HEK293 (cell line): ENCODE data around the gene DCBLD2.

Experiments
- CTCF ChIA-PET: fragments of 350-600 bp; formaldehyde crosslinking; extraction: SDS; loops from one replicate; lab custom pipeline; 2021; ENCODE audit warnings: antibody characterized with exemption; lab: Yijun Ruan, JAX
- POLR2A ChIA-PET: fragments of 300-600 bp; formaldehyde crosslinking; extraction: SDS; loops from one replicate; lab custom pipeline; 2020; ENCODE audit warnings: antibody characterized with exemption, inconsistent platforms; lab: Yijun Ruan, JAX
- H3K27ac ChIP-seq: fragments of 200-500 bp; sonication (Bioruptor generic); 2 replicates; pipeline ENCODE4 v1.5.1; 2014; ENCODE audit warnings: low read depth, low read length, control low read depth, inconsistent platforms; ENCODE audit errors: extremely low read depth
- H3K36me3 ChIP-seq, 2 experiments: fragments of 200-500 bp in 1 of 2; sonication (Bioruptor generic) in 1 of 2; 1 replicate in 1 of 2; 2 replicates in 1 of 2; pipeline ENCODE4 v1.5.1; 2014 to 2017; ENCODE audit warnings: inconsistent platforms in 2 of 2, low read length in 2 of 2; ENCODE audit not compliant: control insufficient read depth in 2 of 2, insufficient read depth in 1 of 2
- H3K4me1 ChIP-seq: fragments of 200-500 bp; sonication (Bioruptor generic); 2 replicates; pipeline ENCODE4 v1.5.1; 2014; ENCODE audit warnings: mild to moderate bottlenecking, low read length, inconsistent platforms; ENCODE audit not compliant: control insufficient read depth, insufficient read depth
- H3K4me3 ChIP-seq: 2 replicates; pipeline ENCODE4 v1.5.1; 2011; ENCODE audit warnings: low read depth, mild to moderate bottlenecking, control low read depth, low read length, moderate library complexity
- H3K9me3 ChIP-seq: fragments of 200-500 bp; sonication (Bioruptor generic); 2 replicates; pipeline ENCODE4 v1.5.1; 2014; ENCODE audit warnings: low read depth, low read length, inconsistent platforms; ENCODE audit not compliant: control insufficient read depth, insufficient read depth
- BCL11A ChIP-seq: fragments of 450-650 bp; formaldehyde crosslinking; IDR thresholded peaks from 2 replicates; pipeline ENCODE4 v1.5.1; 2016; ENCODE audit warnings: low read depth, missing biosample characterization, missing genetic modification characterization
- BCL6B ChIP-seq: fragments of 450-650 bp; formaldehyde crosslinking; IDR thresholded peaks from 2 replicates; pipeline ENCODE4 v1.5.1; 2017; ENCODE audit warnings: missing biosample characterization, missing genetic modification characterization
- HOXC10 ChIP-seq: sonication (generic); formaldehyde crosslinking; IDR thresholded peaks from 2 replicates; pipeline ENCODE4 v1.8.1; 2023; ENCODE audit warnings: mild to moderate bottlenecking, missing genetic modification reagents
- PRDM2 ChIP-seq: fragments of 450-650 bp; formaldehyde crosslinking; IDR thresholded peaks from 2 replicates; pipeline ENCODE4 v1.5.1; 2016; ENCODE audit warnings: missing biosample characterization, missing genetic modification characterization, borderline replicate concordance
- ZBTB1 ChIP-seq: fragments of 450-650 bp; formaldehyde crosslinking; IDR thresholded peaks from 2 replicates; pipeline ENCODE4 v1.5.1; 2016; ENCODE audit warnings: missing biosample characterization, missing genetic modification characterization
- ZBTB20 ChIP-seq: fragments of 450-650 bp; formaldehyde crosslinking; IDR thresholded peaks from 2 replicates; pipeline ENCODE4 v1.5.1; 2016; ENCODE audit warnings: missing biosample characterization, missing genetic modification characterization
- ZNF266 ChIP-seq: fragments of 450-650 bp; formaldehyde crosslinking; IDR thresholded peaks from 2 replicates; pipeline ENCODE4 v1.5.1; 2016; ENCODE audit warnings: missing biosample characterization, missing genetic modification characterization, low read depth
- ZNF274 ChIP-seq, 2 experiments: fragments of 200-500 bp in 1 of 2; fragments of 450-650 bp in 1 of 2; sonication (Bioruptor generic) in 1 of 2; formaldehyde crosslinking in 1 of 2; IDR thresholded peaks; 2 replicates each; pipeline versions ENCODE4 v1.5.1 to v1.6.1; 2014 to 2016; ENCODE audit warnings: borderline replicate concordance in 1 of 2, inconsistent platforms in 1 of 2, low read length in 1 of 2, missing biosample characterization in 1 of 2, missing genetic modification characterization in 1 of 2
- ZNF324 ChIP-seq: fragments of 450-650 bp; formaldehyde crosslinking; IDR thresholded peaks from 2 replicates; pipeline ENCODE4 v1.5.1; 2016; ENCODE audit warnings: missing biosample characterization, missing genetic modification characterization
- ZNF404 ChIP-seq: fragments of 450-650 bp; formaldehyde crosslinking; IDR thresholded peaks from 2 replicates; pipeline ENCODE4 v1.5.1; 2017; ENCODE audit warnings: missing biosample characterization, missing genetic modification characterization
- ZNF423 ChIP-seq: fragments of 450-650 bp; formaldehyde crosslinking; IDR thresholded peaks from 2 replicates; pipeline ENCODE4 v1.5.1; 2016; ENCODE audit warnings: missing biosample characterization, missing genetic modification characterization
- ZNF433 ChIP-seq: fragments of 450-650 bp; formaldehyde crosslinking; IDR thresholded peaks from 2 replicates; pipeline ENCODE4 v1.5.1; 2016; ENCODE audit warnings: missing biosample characterization, missing genetic modification characterization, low read depth
- ZNF501 ChIP-seq: fragments of 450-650 bp; formaldehyde crosslinking; IDR thresholded peaks from 2 replicates; pipeline ENCODE4 v1.5.1; 2016; ENCODE audit warnings: missing biosample characterization, missing genetic modification characterization
- ZNF658 ChIP-seq: fragments of 450-650 bp; formaldehyde crosslinking; IDR thresholded peaks from 2 replicates; pipeline ENCODE4; 2016; ENCODE audit warnings: missing biosample characterization, missing genetic modification characterization
- ZNF791 ChIP-seq: fragments of 450-650 bp; formaldehyde crosslinking; IDR thresholded peaks from 2 replicates; pipeline ENCODE4 v1.5.1; 2016; ENCODE audit warnings: missing biosample characterization, missing genetic modification characterization
- ZSCAN30 ChIP-seq: fragments of 450-650 bp; IDR thresholded peaks from 2 replicates; pipeline ENCODE4 v1.5.1; 2018; ENCODE audit warnings: missing biosample characterization, mild to moderate bottlenecking, missing genetic modification characterization, moderate library complexity
- TF ChIP-seq, protein P1 (sequence below): fragments of 450-650 bp; formaldehyde crosslinking; IDR thresholded peaks from 2 replicates; pipeline ENCODE4 v1.5.1; 2016; ENCODE audit warnings: missing biosample characterization, missing genetic modification characterization
- TF ChIP-seq, protein P2 (sequence below): fragments of 450-650 bp; formaldehyde crosslinking; IDR thresholded peaks from 2 replicates; pipeline ENCODE4 v1.5.1; 2016; ENCODE audit warnings: missing biosample characterization, missing genetic modification characterization
- TF ChIP-seq, protein P3 (sequence below): fragments of 450-650 bp; formaldehyde crosslinking; IDR thresholded peaks from 2 replicates; pipeline ENCODE4 v1.5.1; 2016; ENCODE audit warnings: missing biosample characterization, missing genetic modification characterization
- TF ChIP-seq, protein P4 (sequence below): fragments of 450-650 bp; formaldehyde crosslinking; IDR thresholded peaks from 2 replicates; pipeline ENCODE4 v1.5.1; 2016; ENCODE audit warnings: missing biosample characterization, missing genetic modification characterization
- TF ChIP-seq, protein P5 (sequence below): fragments of 450-650 bp; formaldehyde crosslinking; optimal IDR thresholded peaks from 2 replicates; pipeline ENCODE3; 2016; ENCODE audit warnings: missing biosample characterization, mild to moderate bottlenecking, missing genetic modification characterization

Gene DCBLD2

DNA sequence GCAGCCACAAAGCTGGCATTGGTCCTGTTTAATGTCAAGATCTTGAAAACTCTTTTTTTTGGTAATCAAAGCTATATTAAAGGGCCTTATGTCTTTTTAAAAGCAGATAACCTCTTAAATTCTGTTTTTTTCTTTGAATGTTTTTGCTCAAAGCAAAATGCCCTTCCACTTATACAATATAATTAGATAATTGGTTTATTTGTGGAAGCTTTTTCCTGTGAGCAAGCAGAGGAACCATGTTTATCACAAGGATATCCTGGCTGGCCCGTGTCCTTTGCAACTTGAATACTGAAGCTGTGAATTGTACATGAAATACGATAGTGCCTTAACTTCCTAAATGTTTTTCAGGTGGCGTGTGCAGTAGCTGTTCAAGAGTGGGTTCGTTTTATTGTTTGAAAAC is 135.8 kb downstream of the DCBLD2 start:
- ChIA-PET POLR2A (no interaction called here), CTCF (interaction anchor here (0.6 kb wide), 1 partner anchor 51 kb away, joined by 3 read pairs; no protein-coding TSS in a partner anchor)
- Histone ChIP-seq H3K4me3 (no peak overlapping the region), H3K4me1 (peaks cover 3% of the 10 kb centered on the region; the same call in 1 of the 2 replicates), H3K27ac (no peak overlapping the region), H3K9me3 (no peaks in the 10 kb centered on the region), H3K36me3 (no peaks in the 10 kb centered on the region)
- TF ChIP-seq BCL11A (tag by site-specific recombination) (no peak), ZNF791 (tag by site-specific recombination) (no peak), ZNF324 (tag by site-specific recombination) (no peak), ZNF274 (IDR thresholded peaks at IDR 0.05; ENCODE audit: low read length) (no peak), ZNF274 (tag by site-specific recombination; IDR thresholded peaks at IDR 0.05; ENCODE audit: borderline replicate concordance) (no peak), ZSCAN30 (tag by site-specific recombination) (no peak)

GRCh38 chr3:98764472-98764884 is 137.0 kb downstream of the DCBLD2 start:
- ChIA-PET CTCF (interaction anchor here (0.7 kb wide), 1 partner anchor 83 kb away, joined by 3 read pairs; no protein-coding TSS in a partner anchor), POLR2A (no interaction called here)
- peaks cover 3% of the 10 kb centered on the region; the same call in 1 of the 2 replicates for H3K4me1 ChIP-seq
- H3K4me3 ChIP-seq, result no peak overlapping the region
- no peak overlapping the region for H3K27ac ChIP-seq
- no peaks in the 10 kb centered on the region for H3K9me3 ChIP-seq
- no peak for TF ChIP-seq ZNF501
- TF ChIP-seq, protein P1, sequence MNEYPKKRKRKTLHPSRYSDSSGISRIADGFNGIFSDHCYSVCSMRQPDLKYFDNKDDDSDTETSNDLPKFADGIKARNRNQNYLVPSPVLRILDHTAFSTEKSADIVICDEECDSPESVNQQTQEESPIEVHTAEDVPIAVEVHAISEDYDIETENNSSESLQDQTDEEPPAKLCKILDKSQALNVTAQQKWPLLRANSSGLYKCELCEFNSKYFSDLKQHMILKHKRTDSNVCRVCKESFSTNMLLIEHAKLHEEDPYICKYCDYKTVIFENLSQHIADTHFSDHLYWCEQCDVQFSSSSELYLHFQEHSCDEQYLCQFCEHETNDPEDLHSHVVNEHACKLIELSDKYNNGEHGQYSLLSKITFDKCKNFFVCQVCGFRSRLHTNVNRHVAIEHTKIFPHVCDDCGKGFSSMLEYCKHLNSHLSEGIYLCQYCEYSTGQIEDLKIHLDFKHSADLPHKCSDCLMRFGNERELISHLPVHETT, result no peak
- TF ChIP-seq, protein P2, sequence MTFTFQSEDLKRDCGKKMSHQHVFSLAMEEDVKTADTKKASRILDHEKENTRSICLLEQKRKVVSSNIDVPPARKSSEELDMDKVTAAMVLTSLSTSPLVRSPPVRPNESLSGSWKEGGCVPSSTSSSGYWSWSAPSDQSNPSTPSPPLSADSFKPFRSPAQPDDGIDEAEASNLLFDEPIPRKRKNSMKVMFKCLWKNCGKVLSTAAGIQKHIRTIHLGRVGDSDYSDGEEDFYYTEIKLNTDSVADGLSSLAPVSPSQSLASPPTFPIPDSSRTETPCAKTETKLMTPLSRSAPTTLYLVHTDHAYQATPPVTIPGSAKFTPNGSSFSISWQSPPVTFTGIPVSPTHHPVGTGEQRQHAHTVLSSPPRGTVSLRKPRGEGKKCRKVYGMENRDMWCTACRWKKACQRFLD (tag by site-specific recombination), result no peak
- no peak for TF ChIP-seq ZNF266
- TF ChIP-seq ZNF658 (tag by site-specific recombination), result no peak
- TF ChIP-seq, protein P3, sequence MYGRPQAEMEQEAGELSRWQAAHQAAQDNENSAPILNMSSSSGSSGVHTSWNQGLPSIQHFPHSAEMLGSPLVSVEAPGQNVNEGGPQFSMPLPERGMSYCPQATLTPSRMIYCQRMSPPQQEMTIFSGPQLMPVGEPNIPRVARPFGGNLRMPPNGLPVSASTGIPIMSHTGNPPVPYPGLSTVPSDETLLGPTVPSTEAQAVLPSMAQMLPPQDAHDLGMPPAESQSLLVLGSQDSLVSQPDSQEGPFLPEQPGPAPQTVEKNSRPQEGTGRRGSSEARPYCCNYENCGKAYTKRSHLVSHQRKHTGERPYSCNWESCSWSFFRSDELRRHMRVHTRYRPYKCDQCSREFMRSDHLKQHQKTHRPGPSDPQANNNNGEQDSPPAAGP (tag by site-specific recombination), result no peak
- no peak for TF ChIP-seq ZBTB20 (tag by site-specific recombination)
- TF ChIP-seq ZNF423 (tag by site-specific recombination), result no peak
- no peak for TF ChIP-seq ZNF404 (tag by site-specific recombination)
- TF ChIP-seq ZNF433 (tag by site-specific recombination), result no peak
- no peak for TF ChIP-seq BCL6B
- TF ChIP-seq PRDM2 (tag by site-specific recombination), result no peak
- TF ChIP-seq, protein P4, sequence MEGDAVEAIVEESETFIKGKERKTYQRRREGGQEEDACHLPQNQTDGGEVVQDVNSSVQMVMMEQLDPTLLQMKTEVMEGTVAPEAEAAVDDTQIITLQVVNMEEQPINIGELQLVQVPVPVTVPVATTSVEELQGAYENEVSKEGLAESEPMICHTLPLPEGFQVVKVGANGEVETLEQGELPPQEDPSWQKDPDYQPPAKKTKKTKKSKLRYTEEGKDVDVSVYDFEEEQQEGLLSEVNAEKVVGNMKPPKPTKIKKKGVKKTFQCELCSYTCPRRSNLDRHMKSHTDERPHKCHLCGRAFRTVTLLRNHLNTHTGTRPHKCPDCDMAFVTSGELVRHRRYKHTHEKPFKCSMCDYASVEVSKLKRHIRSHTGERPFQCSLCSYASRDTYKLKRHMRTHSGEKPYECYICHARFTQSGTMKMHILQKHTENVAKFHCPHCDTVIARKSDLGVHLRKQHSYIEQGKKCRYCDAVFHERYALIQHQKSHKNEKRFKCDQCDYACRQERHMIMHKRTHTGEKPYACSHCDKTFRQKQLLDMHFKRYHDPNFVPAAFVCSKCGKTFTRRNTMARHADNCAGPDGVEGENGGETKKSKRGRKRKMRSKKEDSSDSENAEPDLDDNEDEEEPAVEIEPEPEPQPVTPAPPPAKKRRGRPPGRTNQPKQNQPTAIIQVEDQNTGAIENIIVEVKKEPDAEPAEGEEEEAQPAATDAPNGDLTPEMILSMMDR (tag by site-specific recombination), result no peak
- TF ChIP-seq ZBTB1 (tag by site-specific recombination), result no peak
- TF ChIP-seq, protein P5, sequence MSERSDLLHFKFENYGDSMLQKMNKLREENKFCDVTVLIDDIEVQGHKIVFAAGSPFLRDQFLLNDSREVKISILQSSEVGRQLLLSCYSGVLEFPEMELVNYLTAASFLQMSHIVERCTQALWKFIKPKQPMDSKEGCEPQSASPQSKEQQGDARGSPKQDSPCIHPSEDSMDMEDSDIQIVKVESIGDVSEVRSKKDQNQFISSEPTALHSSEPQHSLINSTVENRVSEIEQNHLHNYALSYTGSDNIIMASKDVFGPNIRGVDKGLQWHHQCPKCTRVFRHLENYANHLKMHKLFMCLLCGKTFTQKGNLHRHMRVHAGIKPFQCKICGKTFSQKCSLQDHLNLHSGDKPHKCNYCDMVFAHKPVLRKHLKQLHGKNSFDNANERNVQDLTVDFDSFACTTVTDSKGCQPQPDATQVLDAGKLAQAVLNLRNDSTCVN (tag by site-specific recombination), result no peak
- no peak for TF ChIP-seq HOXC10 (CRISPR knock-in tag)
- H3K36me3 ChIP-seq, result no peaks in the 10 kb centered on the region
